Measurements from ENCODE around the gene TLR10. TPM values are rescaled to one million over a fixed set of nuclear protein-coding genes. Genes with fewer than 3 reads are reported as not detected.
A peak's percentile ranks its signal among the peaks of the same experiment; 100 is the strongest.

TLR10 gene
- total and polyA plus RNA-seq, 12 donors = 0.01 to 0.39 (median 0.10) TPM; not detected in 7

DNA sequence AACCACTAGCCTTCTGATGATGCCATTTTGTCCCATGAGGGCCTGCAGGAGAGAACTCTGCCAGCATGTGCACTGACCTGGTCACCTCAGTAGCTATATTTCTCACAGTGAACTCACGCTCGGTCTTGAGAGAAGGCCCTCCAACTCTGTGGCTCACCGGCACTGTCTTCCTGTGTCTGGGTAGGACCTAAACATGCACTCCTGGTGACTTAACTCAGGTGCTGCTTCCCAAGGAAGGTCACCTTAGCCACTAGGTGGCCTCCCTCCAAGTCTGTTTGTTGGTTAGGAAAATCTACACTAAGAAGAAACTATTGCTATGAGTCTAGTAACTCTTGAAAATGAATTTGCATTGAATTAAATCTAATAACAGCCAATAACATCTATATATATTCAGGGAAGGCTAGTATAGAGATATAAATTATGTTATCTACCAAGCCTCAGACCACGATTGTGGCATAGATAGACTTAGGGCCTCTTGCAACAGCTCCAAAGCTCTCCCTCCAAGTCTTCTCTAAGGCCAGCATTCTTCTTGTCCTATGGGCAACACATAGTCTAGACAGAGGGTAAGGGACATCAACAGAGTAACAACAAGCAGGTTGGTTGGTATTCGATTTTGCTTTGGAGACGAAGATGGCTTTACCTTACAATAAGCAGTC, 24.7 kb downstream of the TLR10 start:
- peaks cover 0 to 47% (median 7%) of the 10 kb centered on the region in 9 donors for H3K4me1 ChIP-seq
- ATAC-seq (no peak), DNase-seq (no peak)
- no peak overlapping the region for H3K4me3 ChIP-seq
- H3K27me3 ChIP-seq = no peaks in the 10 kb centered on the region
- 86 to 88% methylated on average over 6 of the region's 6 CpGs for WGBS, 2 donors
- TF ChIP-seq, protein P1, sequence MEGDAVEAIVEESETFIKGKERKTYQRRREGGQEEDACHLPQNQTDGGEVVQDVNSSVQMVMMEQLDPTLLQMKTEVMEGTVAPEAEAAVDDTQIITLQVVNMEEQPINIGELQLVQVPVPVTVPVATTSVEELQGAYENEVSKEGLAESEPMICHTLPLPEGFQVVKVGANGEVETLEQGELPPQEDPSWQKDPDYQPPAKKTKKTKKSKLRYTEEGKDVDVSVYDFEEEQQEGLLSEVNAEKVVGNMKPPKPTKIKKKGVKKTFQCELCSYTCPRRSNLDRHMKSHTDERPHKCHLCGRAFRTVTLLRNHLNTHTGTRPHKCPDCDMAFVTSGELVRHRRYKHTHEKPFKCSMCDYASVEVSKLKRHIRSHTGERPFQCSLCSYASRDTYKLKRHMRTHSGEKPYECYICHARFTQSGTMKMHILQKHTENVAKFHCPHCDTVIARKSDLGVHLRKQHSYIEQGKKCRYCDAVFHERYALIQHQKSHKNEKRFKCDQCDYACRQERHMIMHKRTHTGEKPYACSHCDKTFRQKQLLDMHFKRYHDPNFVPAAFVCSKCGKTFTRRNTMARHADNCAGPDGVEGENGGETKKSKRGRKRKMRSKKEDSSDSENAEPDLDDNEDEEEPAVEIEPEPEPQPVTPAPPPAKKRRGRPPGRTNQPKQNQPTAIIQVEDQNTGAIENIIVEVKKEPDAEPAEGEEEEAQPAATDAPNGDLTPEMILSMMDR (IDR thresholded peaks at IDR 0.05) = peak in 3 of 9 donors; percentile 17 to 23 (median 22)
- no peaks in the 10 kb centered on the region for H3K36me3 ChIP-seq
- H3K27ac ChIP-seq = peak overlapping the region in 1 of 10 donors; percentile 2
- no peaks in the 10 kb centered on the region for H3K9me3 ChIP-seq
- intact Hi-C loops (cut with DNase I) = loop anchor here in 5 of 10 donors (2.0 to 10.0 kb wide), 6 partner anchors 25 to 377 kb away; partner anchors contain the start of genes TLR6 (in 5 of the 5), TLR1 (in 2 of the 5) and TLR10 (in 1 of the 5)

DNA sequence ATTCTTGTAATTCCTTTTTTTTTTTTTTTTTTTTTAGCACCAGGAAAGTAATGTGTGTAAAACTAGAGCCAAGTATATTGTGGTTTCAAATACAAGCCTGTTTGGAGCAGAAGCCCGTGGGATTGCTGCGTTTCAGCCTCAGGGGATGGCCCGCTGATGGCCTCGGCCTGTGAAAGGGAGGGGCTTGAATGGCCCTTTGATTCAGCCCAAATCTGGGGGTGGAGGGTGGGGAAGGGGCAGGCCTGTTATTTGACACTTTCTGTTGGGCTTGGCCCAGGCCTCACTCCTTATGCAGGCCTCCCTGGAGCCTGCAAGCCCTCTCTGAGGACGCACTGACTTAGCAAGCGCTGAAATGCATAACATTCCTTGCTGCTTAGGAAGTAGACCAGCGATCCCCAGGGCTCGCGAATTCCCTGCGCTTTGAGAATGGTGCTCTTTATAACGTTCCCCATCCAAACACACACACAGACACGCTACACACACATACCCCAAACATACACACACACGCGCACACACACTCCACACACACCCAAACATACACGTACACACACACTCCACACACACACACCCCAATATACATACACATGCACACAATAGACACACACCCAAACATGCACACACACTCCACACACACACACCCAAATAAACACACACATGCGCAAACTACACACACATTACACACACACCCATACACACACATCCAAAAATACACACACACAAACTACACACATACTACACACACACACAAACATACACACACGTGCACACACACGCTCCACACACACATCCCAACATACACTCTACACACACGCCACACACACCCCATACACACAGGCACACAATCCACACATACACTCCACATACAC, 29.6 kb downstream of the TLR10 start:
- Histone ChIP-seq H3K36me3 (no peaks in the 10 kb centered on the region), H3K4me1 (peaks cover 0 to 39% (median 10%) of the 10 kb centered on the region in 9 donors), H3K9me3 (peaks cover 0 to 5% (median 0%) of the 10 kb centered on the region in 11 donors), H3K27ac (peak overlapping the region in 8 of 10 donors; percentile 10 to 70 (median 40)), H3K27me3 (no peaks in the 10 kb centered on the region), H3K4me3 (peak overlapping the region in 6 of 10 donors; percentile 7 to 20 (median 14))
- DNase-seq = peak; percentile 79 to 88
- peak; percentile 95 to 98 (median 97) for ATAC-seq
- intact Hi-C loops (cut with DNase I) = loop anchor here in 2 of 10 donors (10.0 kb wide), 1 partner anchor 382 kb away; no protein-coding TSS in a partner anchor
- TF ChIP-seq, protein P1 (IDR thresholded peaks at IDR 0.05) = no peak
- 31 to 39% methylated on average over 19 of the region's 19 CpGs for WGBS, 2 donors

DNA sequence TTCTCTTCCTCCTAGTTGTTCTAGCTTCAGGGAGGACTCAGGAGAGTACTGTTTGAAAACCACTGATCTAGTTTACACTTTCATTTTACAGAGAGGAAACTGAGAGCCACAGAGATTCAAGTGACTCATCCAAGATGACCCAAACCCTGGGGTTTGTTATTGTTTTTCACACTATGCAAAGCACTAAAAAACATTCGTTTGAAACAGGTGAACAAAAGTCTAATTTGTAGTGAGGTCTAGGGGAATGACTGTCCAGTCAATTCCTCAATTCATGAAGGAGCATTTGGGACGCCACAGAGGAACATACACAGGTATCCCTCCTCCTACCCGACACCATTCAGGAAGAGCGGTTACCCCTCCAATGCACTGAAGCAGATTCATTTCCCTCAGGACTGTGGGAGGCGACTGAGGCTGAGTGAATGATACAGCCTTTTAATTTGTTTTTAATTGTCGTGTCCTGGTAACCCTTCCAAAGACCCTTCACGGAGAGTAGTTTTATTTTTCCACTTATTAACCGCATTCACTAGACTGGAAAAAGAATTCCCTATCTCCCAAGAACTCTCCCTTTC, 30.3 kb downstream of the TLR10 start:
- Histone ChIP-seq H3K27ac (peak overlapping the region in 8 of 10 donors; percentile 10 to 70 (median 48)), H3K36me3 (peaks cover 0 to 5% (median 0%) of the 10 kb centered on the region in 9 donors), H3K27me3 (no peaks in the 10 kb centered on the region), H3K4me3 (peak overlapping the region in 6 of 10 donors; percentile 7 to 20 (median 14)), H3K9me3 (peaks cover 0 to 13% (median 0%) of the 10 kb centered on the region in 11 donors), H3K4me1 (peaks cover 0 to 32% (median 10%) of the 10 kb centered on the region in 9 donors)
- intact Hi-C loops (cut with DNase I) = loop anchor here in 2 of 10 donors (10.0 kb wide), 1 partner anchor 382 kb away; no protein-coding TSS in a partner anchor
- 59 to 66% methylated on average over 8 of the region's 8 CpGs for WGBS, 2 donors
- TF ChIP-seq, protein P1 (IDR thresholded peaks at IDR 0.05) = no peak
- DNase-seq (no peak), ATAC-seq (peak in 5 of 8 donors; percentile 5 to 26 (median 16))

Measured in heart right ventricle (tissue), 16 donors.